Measurements from ENCODE around the gene CKAP2L. TPM values are rescaled to one million over a fixed set of nuclear protein-coding genes. Genes with fewer than 3 reads are reported as not detected.

Gene CKAP2L
- total and polyA plus RNA-seq, 9 of the 15 experiments (the other 6 are each of a cell fraction or from before 2014, with no cell fraction given) = 10.4 to 21.9 (median 14.2) TPM

- Histone ChIP-seq H3K9me1 (ENCODE audit: control insufficient read depth, insufficient read depth, low read length) (no peaks in the 10 kb centered on the region), H3K36me3 (ENCODE audit: control insufficient read depth, insufficient read depth, low read length) (no peaks in the 10 kb centered on the region), H3K27ac (ENCODE audit: extremely low read depth, low read depth, low read length) (no peak overlapping the region), H3K27me3 (ENCODE audit: control insufficient read depth in 2 of 2, insufficient read depth in 2 of 2, low read length in 2 of 2) (no peaks in the 10 kb centered on the region), H3K79me2 (ENCODE audit: control insufficient read depth, insufficient read depth, low read length) (no peaks in the 10 kb centered on the region), H3K9me3 (replicated peaks; ENCODE audit: control insufficient read depth, insufficient read depth, low read depth, low read length) (no peaks in the 10 kb centered on the region), H3K4me1 (replicated peaks in 1 of 2; ENCODE audit: control insufficient read depth in 2 of 2, insufficient read depth in 2 of 2, low read length in 2 of 2) (peaks cover 50 to 69% of the 10 kb centered on the region in 2 experiments), H4K20me1 (replicated peaks; ENCODE audit: control insufficient read depth, insufficient read depth, low read length) (no peaks in the 10 kb centered on the region), H3K9ac (ENCODE audit: insufficient read depth in 1 of 2, low read depth in 2 of 2, low read length in 2 of 2) (peak overlapping the region in 1 of 2 experiments; percentile 43; a peak in 1 of 4 replicates), H3K4me2 (ENCODE audit: insufficient read depth, low read length) (no peak overlapping the region), H3K4me3 (no peak overlapping the region), H2AFZ (ENCODE audit: low read depth, low read length) (peak overlapping the region; percentile 35)
- BruUV-seq (replicated peaks) = no TSS peak
- ATAC-seq (no peak), DNase-seq (ENCODE audit: extremely low read depth in 1 of 4, low spot score in 3 of 4) (no peak), FAIRE-seq (no peak)
- 76% methylated on average over 6 of the region's 6 CpGs for WGBS (ENCODE audit: insufficient coverage, low coverage, missing lambda C conversion rate)
- ChIA-PET POLR2A (interaction anchor here (0.6 to 0.8 kb wide), 2 partner anchors 11 to 219 kb away, joined by 3 to 5 read pairs; no protein-coding TSS in a partner anchor), CTCF (ENCODE audit: low intra/inter-chr PET ratio) (no interaction called here)
- TF ChIP-seq MAX (CRISPR knock-in tag; IDR thresholded peaks at IDR 0.05) (no peak), CREM (IDR thresholded peaks at IDR 0.05; ENCODE audit: low read depth) (no peak), PKNOX1 (IDR thresholded peaks at IDR 0.05) (no peak), FOXP4 (CRISPR knock-in tag; IDR thresholded peaks at IDR 0.05; ENCODE audit: borderline replicate concordance) (no peak), SAP30 (IDR thresholded peaks at IDR 0.05; ENCODE audit: borderline replicate concordance, insufficient read depth, low read depth, low read length, poor library complexity, severe bottlenecking) (no peak), ASH1L (IDR thresholded peaks at IDR 0.05; ENCODE audit: borderline replicate concordance, low read depth, partially characterized antibody) (no peak), CBFB (CRISPR knock-in tag; IDR thresholded peaks at IDR 0.05) (no peak), NCOA2 (IDR thresholded peaks at IDR 0.05; ENCODE audit: partially characterized antibody in 2 of 2) (no peak), FOXK1 (CRISPR knock-in tag; IDR thresholded peaks at IDR 0.05; ENCODE audit: borderline replicate concordance) (no peak), HEY1 (CRISPR knock-in tag; IDR thresholded peaks at IDR 0.05; ENCODE audit: borderline replicate concordance) (no peak)
- intact Hi-C loops (cut with micrococcal nuclease) (loop anchor here (5.0 kb wide), 1 partner anchor 62 kb away; the partner anchor contains the start of gene SLC20A1), in situ Hi-C loops (cut with MboI) (no loop called here)
Observed at GRCh38 chr2:112709703-112710102, 54.7 kb downstream of the CKAP2L start.
